CD4-positive, alpha-beta T cell treated with Interleukin-15 for 4 hours (primary cell): ENCODE results near the gene MMP11.

Experiments used
- DNase-seq: peaks from one replicate; pipeline ENCODE4 v3.0.0-alpha.2; 2020; ENCODE audit warnings: low spot score

MMP11 gene

DNA sequence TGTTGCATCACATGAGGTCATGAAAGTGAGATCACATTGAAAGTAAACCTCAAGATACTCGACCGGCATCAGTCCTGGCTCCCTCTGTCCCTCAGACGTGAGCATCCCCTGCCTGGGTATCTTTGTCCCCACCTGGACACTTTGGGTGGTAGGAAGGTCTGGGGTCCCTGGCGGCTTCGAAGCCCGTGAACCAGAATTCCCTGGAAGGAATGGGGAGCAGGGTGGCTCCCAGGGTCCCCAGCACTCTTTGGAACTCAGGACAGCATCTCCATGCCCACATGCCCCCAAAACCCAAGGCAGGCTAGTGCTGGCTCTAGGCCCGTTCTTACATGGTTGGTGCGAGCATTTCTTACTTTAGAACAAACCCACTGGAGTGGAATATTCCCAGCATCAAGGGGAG is 58.6 kb downstream of the MMP11 start:
- DNase-seq, result no peak

- no peak for DNase-seq
Observed at GRCh38 chr22:23831781-23832180, 59.1 kb downstream of the MMP11 start.

DNA sequence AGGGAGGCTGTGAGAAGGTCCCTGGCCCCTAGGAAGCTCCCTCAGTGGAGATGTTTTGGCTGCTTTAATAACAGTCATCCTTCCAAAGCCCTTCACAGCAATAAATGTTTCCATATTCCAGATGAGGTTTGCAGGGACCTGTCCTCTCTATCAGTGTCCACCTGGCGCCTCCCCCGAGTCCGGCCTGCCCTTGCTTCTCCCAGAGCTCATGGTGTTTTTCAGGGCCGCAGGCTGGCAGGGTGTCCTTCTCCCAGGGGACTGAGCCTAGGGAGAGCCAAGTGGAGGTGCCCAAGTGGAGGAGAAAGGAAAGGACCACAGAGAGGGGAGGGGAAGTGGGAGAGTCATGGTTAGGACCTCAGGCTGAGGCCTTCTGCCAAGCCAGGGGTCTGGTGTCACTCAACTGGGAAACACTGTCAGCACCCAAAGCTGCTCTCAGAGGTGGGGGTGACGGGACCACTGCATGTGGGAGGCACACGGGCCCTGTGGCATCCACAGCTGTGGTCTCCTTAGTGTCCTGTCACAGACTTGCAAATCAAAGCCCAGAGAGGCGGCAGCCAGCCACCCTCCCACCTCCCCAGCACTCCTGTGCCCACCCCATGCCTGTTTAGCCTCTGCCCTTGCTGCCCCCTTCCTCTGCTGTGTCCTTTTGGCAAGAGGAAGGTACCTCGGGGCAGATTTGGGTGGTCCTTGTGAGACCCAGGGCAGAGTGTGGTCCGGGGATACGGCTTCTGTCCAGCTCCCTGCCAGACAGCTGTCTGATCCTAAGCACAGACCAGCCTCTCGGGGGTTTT is 59.8 kb downstream of the MMP11 start:
- DNase-seq, result no peak

DNA sequence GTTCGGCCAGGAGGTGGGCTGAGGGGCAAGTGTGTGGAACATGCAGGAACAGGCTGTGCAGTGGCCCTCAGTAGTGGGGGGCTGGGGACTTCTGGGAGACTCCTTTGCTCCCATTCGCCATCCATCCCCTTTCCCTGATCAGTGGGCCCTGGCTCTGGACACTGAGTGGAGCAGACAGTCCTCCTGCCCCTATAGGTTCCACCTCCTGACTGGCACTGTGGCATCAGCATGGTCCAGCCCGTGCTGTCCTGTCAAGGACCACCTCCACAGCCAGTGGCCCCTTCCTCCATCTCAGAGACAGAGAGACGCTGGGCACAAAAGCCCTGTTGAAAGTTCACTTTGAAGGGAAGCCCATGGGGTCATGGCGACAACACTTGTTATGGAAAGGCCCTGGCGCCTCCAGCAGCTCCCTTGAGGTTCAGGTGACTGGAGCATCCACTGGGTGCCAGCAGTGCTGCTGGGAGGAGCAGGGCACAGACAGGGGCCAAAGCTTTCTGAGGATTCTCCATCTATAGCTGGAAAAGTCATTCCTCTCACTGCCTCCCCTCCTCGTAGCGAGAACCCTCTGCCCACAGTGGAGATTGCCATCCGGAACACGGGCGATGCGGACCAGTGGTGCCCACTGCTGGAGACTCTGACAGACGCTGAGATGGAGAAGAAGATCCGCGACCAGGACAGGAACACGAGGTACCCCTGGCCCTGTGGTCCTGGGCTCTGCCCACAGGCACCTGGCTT is 60.5 kb downstream of the MMP11 start:
- no peak for DNase-seq
